Spleen (tissue), 11 donors: ENCODE data around the gene NUDT4. TPM values are rescaled to one million over a fixed set of nuclear protein-coding genes. Genes with fewer than 3 reads are reported as not detected.

Source experiments
- DNase-seq: peaks from one replicate; pipeline ENCODE4 v3.0.0-alpha.2; 2020
- H3K27ac ChIP-seq, 8 donors: fragments of 200-600 bp; sonication (generic) in 7 of 8; 1 replicate in 4 of 8; 2 replicates in 4 of 8; pipeline versions ENCODE4 v1.5.0 to v1.8.0; 2016 to 2021; ENCODE audit warnings: inconsistent platforms in 4 of 8, mild to moderate bottlenecking in 4 of 8, moderate library complexity in 1 of 8
- H3K27me3 ChIP-seq, 7 donors: fragments of 200-600 bp; sonication (generic) in 6 of 7; replicated peaks in 1 of 7; 1 replicate in 4 of 7; 2 replicates in 3 of 7; pipeline versions ENCODE4 v1.5.0 to v1.8.0; 2016 to 2021; ENCODE audit warnings: inconsistent platforms in 3 of 7, mild to moderate bottlenecking in 1 of 7
- H3K36me3 ChIP-seq, 6 donors: fragments of 200-600 bp; sonication (generic) in 5 of 6; 1 replicate in 4 of 6; 2 replicates in 2 of 6; pipeline versions ENCODE4 v1.5.0 to v1.8.0; 2016 to 2021; ENCODE audit warnings: inconsistent platforms in 2 of 6
- H3K4me1 ChIP-seq, 6 donors: fragments of 200-600 bp; sonication (generic) in 5 of 6; 1 replicate in 3 of 6; 2 replicates in 3 of 6; pipeline versions ENCODE4 v1.5.0 to v1.8.0; 2016 to 2021; ENCODE audit warnings: inconsistent platforms in 3 of 6
- H3K4me3 ChIP-seq, 8 donors: fragments of 200-600 bp; sonication (generic) in 7 of 8; 1 replicate in 4 of 8; 2 replicates in 4 of 8; pipeline versions ENCODE4 v1.5.0 to v1.8.0; 2016 to 2021; ENCODE audit warnings: inconsistent platforms in 4 of 8, mild to moderate bottlenecking in 4 of 8, moderate library complexity in 2 of 8
- H3K9me3 ChIP-seq, 8 donors: fragments of 200-600 bp; sonication (generic) in 7 of 8; 1 replicate in 4 of 8; 2 replicates in 4 of 8; pipeline versions ENCODE4 v1.5.0 to v1.8.0; 2016 to 2021; ENCODE audit warnings: inconsistent platforms in 4 of 8
- POLR2A ChIP-seq, 3 donors: fragments of 450-650 bp; IDR thresholded peaks; one replicate each; pipeline ENCODE4 v1.5.1; 2017; ENCODE audit warnings: antibody characterized with exemption in 3 of 3, mild to moderate bottlenecking in 1 of 3
- POLR2AphosphoS5 ChIP-seq, 3 donors: sonication (generic); formaldehyde crosslinking; IDR thresholded peaks; one replicate each; pipeline ENCODE4 v1.5.1; 2017; ENCODE audit warnings: antibody characterized with exemption in 3 of 3
- WGBS, 5 donors: extraction: QIAGEN DNeasy Blood & Tissue Kit in 3 of 5; methylation state at CpG; one replicate each; pipeline versions ENCODE4 v1.1.5 to v1.1.7; 2013 to 2018; 5-methylcytosine and 5-hydroxymethylcytosine counted together
- intact Hi-C: fragments of 100-400 bp; cut with DNase I; formaldehyde crosslinking; loops from one replicate; pipeline ENCODE4 v1.15.0; 2023; ENCODE audit warnings: low total_unique reads
- polyA plus RNA-seq, 3 donors: library from polyadenylated mRNA; stranded (reverse); fragments of 200-250 nt; gene quantifications; one replicate each; pipeline ENCODE4 v1.2.1, GENCODE V29; 2013
- total RNA-seq, 7 donors: library from RNA; depleted of rRNA in 3 of 7; stranded (reverse); fragments of >200 nt in 3 of 7; fragmentation: NEBNext Ultra II Directional in 4 of 7; extraction: Animal tissue kit (Norgen Biotek cat#: 25700) in 4 of 7; gene quantifications; one replicate each; pipeline versions ENCODE4 v1.1.0 to v1.2.1, GENCODE V29; 2016 to 2021
- TF ChIP-seq, protein P1 (sequence below), 11 experiments: fragments of 200-600 bp in 7 of 11; fragments of 450-650 bp in 4 of 11; sonication (generic) in 4 of 11; IDR thresholded peaks in 8 of 11; conservative IDR thresholded peaks in 3 of 11; 1 replicate in 7 of 11; 2 replicates in 4 of 11; pipeline versions ENCODE4 v1.4.0 to v1.8.0; 2016 to 2021; ENCODE audit warnings: antibody characterized with exemption in 11 of 11, inconsistent platforms in 4 of 11, mild to moderate bottlenecking in 1 of 11
- donor health status: healthy with polysubstance abuse.
- donor health status: DM: no; HTN: no; CAD: no; lungs with moderate emphysema.
- donor health status: DM: no; HTN: no; CAD: no.
- donor health status: Bipolar disorder and iron deficiency.
- donor health status: healthy.
- donor health status: DM: no; HTN: no; CAD: no.
- donor health status: DM: yes; HTN: yes; CAD: no.

NUDT4 gene
- total and polyA plus RNA-seq, 10 donors = 14.9 to 59.3 (median 42.2) TPM

DNA sequence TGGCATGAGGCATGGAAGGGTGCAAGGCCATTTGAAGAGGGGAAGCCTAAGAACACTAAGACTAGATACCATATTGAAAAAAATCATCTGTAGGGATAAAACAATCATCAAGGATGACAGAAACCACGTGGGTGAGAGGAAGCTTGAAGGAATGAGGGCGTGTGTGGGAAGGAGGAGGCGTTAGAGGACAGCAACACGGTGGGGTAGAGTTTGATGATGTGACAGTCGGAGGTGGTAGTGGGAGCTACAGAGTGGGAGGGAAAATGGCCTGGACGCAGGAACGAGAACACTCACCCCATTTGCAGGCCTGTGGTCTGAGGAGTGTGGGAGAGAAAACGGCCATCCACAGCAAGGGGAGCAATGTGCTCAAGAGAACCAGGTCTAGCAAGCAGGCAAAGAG, 25.4 kb upstream of the NUDT4 start:
- no peaks in the 10 kb centered on the region for H3K9me3 ChIP-seq
- H3K4me1 ChIP-seq = no peaks in the 10 kb centered on the region
- DNase-seq = no peak
- no peaks in the 10 kb centered on the region for H3K27me3 ChIP-seq
- H3K27ac ChIP-seq = no peak overlapping the region
- WGBS, 5 donors = 73 to 77% (median 74%) methylated on average over 8 of the region's 8 CpGs
- no peak for TF ChIP-seq POLR2A (IDR thresholded peaks at IDR 0.05)
- no peak overlapping the region for H3K4me3 ChIP-seq
- H3K36me3 ChIP-seq = no peaks in the 10 kb centered on the region
- intact Hi-C loops = no loop called here

DNA sequence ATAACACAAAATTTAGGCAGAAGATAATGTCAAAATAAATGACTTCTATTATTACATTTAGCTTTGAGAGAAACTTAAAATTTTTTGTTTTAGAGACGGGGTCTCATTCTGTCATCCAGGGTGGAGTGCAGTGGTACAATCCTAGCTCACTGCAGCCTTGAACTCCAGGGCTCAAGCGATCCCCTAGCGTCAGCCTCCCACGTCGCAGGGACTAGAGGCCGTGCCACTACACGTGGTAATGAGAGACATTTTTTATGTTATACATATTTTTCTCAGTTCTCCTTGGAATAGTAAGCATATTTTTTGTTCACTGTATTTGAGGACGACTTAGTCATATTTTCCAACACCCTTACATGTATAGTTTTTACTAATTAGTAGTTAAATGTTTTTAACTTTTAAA, 21.5 kb upstream of the NUDT4 start:
- Histone ChIP-seq H3K4me1 (no peaks in the 10 kb centered on the region), H3K4me3 (no peak overlapping the region), H3K27me3 (no peaks in the 10 kb centered on the region), H3K36me3 (no peaks in the 10 kb centered on the region), H3K9me3 (no peaks in the 10 kb centered on the region), H3K27ac (no peak overlapping the region)
- intact Hi-C loops = no loop called here
- WGBS, 5 donors = 83 to 94% (median 90%) methylated on average over 8 of the region's 8 CpGs
- no peak for TF ChIP-seq POLR2AphosphoS5 (IDR thresholded peaks at IDR 0.05)
- TF ChIP-seq, protein P1, sequence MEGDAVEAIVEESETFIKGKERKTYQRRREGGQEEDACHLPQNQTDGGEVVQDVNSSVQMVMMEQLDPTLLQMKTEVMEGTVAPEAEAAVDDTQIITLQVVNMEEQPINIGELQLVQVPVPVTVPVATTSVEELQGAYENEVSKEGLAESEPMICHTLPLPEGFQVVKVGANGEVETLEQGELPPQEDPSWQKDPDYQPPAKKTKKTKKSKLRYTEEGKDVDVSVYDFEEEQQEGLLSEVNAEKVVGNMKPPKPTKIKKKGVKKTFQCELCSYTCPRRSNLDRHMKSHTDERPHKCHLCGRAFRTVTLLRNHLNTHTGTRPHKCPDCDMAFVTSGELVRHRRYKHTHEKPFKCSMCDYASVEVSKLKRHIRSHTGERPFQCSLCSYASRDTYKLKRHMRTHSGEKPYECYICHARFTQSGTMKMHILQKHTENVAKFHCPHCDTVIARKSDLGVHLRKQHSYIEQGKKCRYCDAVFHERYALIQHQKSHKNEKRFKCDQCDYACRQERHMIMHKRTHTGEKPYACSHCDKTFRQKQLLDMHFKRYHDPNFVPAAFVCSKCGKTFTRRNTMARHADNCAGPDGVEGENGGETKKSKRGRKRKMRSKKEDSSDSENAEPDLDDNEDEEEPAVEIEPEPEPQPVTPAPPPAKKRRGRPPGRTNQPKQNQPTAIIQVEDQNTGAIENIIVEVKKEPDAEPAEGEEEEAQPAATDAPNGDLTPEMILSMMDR (IDR thresholded peaks at IDR 0.05 in 8 of 11, conservative IDR thresholded peaks at IDR 0.05 in 3 of 11) = no peak
- no peak for DNase-seq

DNA sequence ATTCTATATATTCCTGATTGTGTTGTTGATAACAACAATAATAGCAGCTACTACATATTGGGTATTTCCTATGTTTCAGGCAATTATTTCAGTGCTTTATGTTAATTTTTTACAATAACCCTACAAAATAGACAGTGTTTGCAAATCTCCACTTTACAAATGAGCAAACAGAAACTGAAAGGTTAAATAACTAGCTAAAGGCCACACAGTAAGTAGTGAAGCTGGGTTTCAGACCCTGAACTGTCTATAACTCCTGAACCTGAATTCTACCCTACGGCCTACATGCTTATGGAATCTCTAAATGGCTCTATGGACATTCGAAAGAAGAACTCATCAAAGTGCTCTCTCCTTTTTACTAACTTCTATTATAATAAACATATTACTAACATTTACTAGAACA, 19.7 kb upstream of the NUDT4 start:
- no peaks in the 10 kb centered on the region for H3K36me3 ChIP-seq
- TF ChIP-seq, protein P1 (IDR thresholded peaks at IDR 0.05 in 8 of 11, conservative IDR thresholded peaks at IDR 0.05 in 3 of 11) = no peak
- TF ChIP-seq POLR2AphosphoS5 (IDR thresholded peaks at IDR 0.05) (no peak), POLR2A (IDR thresholded peaks at IDR 0.05) (no peak)
- no peaks in the 10 kb centered on the region for H3K9me3 ChIP-seq
- H3K4me1 ChIP-seq = no peaks in the 10 kb centered on the region
- intact Hi-C loops = no loop called here
- no peak for DNase-seq
- H3K27me3 ChIP-seq = no peaks in the 10 kb centered on the region
- 93 to 98% (median 96%) methylated on average over 2 of the region's 2 CpGs for WGBS, 5 donors
- no peak overlapping the region for H3K27ac ChIP-seq
- no peak overlapping the region for H3K4me3 ChIP-seq

DNA sequence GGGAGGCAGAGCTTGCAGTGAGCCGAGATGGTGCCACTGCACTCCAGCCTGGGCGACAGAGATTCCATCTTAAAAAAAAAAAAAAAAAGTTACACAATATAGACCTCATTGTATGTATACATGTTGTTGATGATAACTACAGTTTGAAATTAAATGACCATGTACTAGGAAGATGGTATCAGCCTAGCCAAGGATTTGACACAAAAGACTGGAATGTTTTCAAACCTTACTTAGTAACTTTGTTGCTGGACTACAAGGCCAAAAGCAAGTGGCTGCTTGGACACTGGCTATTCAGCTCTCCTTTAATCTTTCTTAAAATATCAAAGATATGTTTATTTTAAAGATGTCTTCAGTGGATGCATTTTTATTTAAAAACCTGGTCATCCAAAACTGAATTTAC, 18.9 kb upstream of the NUDT4 start:
- TF ChIP-seq POLR2A (IDR thresholded peaks at IDR 0.05) = no peak
- TF ChIP-seq, protein P1 (IDR thresholded peaks at IDR 0.05 in 8 of 11, conservative IDR thresholded peaks at IDR 0.05 in 3 of 11) = no peak
- TF ChIP-seq POLR2AphosphoS5 (IDR thresholded peaks at IDR 0.05) = no peak
- intact Hi-C loops = no loop called here
- no peaks in the 10 kb centered on the region for H3K27me3 ChIP-seq
- peaks cover 0 to 4% (median under 1%) of the 10 kb centered on the region in 6 donors for H3K4me1 ChIP-seq
- H3K9me3 ChIP-seq = no peaks in the 10 kb centered on the region
- 91 to 100% (median 98%) methylated on average over 2 of the region's 2 CpGs for WGBS, 5 donors
- H3K27ac ChIP-seq = no peak overlapping the region
- no peak for DNase-seq
- no peaks in the 10 kb centered on the region for H3K36me3 ChIP-seq
- H3K4me3 ChIP-seq = no peak overlapping the region

DNA sequence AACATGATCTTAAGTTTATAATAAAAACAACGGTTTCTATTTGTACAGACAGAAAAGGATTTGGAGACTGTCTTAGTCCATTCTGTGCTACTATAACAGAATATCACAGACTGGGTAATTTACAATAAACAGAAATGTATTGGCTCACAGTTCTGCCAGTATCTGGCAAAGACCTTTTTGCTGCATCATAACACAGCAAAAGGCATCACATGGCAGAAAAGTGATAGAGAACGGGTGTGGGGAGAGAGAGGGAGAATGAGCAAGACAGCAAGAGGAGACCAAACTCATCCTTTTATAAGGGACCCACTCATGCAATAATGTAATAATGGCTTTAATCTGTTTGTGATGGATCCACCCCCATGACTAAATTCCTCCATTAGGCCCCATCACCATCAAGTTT, 17.0 kb upstream of the NUDT4 start:
- no peak for TF ChIP-seq POLR2AphosphoS5 (IDR thresholded peaks at IDR 0.05)
- no peak for TF ChIP-seq POLR2A (IDR thresholded peaks at IDR 0.05)
- TF ChIP-seq, protein P1 (IDR thresholded peaks at IDR 0.05 in 8 of 11, conservative IDR thresholded peaks at IDR 0.05 in 3 of 11) = no peak
- no peaks in the 10 kb centered on the region for H3K27me3 ChIP-seq
- 81 to 100% (median 94%) methylated on average over 2 of the region's 2 CpGs for WGBS, 5 donors
- no peaks in the 10 kb centered on the region for H3K36me3 ChIP-seq
- no peaks in the 10 kb centered on the region for H3K9me3 ChIP-seq
- intact Hi-C loops = no loop called here
- no peak overlapping the region for H3K27ac ChIP-seq
- no peak for DNase-seq
- no peak overlapping the region for H3K4me3 ChIP-seq
- peaks cover 0 to 11% (median 1%) of the 10 kb centered on the region in 6 donors for H3K4me1 ChIP-seq
